HG03442 (cell line): ENCODE data around the gene WDR7.
A peak's percentile ranks its signal among the peaks of the same experiment; 100 is the strongest.

Experiments
- ATAC-seq: cut with Tn5 transposase; IDR thresholded peaks from one replicate; pipeline ENCODE4 v1.9.1; 2021; ENCODE audit warnings: mild to moderate bottlenecking, moderate library complexity; ENCODE audit not compliant: unreplicated experiment

Gene WDR7

GRCh38 chr18:56721031-56721430, 69.9 kb downstream of the WDR7 start:
- no peak for ATAC-seq

GRCh38 chr18:56721491-56721890, 70.3 kb downstream of the WDR7 start:
- no peak for ATAC-seq

- no peak for ATAC-seq
Observed at GRCh38 chr18:56722518-56722917, 71.4 kb downstream of the WDR7 start.

GRCh38 chr18:56723068-56723467, 71.9 kb downstream of the WDR7 start:
- ATAC-seq, result no peak

- ATAC-seq, result no peak
Observed at GRCh38 chr18:56723706-56724105, 72.5 kb downstream of the WDR7 start.

GRCh38 chr18:56726906-56727305, 75.7 kb downstream of the WDR7 start:
- ATAC-seq, result no peak

- ATAC-seq, result no peak
Observed at GRCh38 chr18:56727399-56727798, 76.2 kb downstream of the WDR7 start.

GRCh38 chr18:56728741-56729140, 77.6 kb downstream of the WDR7 start:
- no peak for ATAC-seq

GRCh38 chr18:56738184-56738583, 87.0 kb downstream of the WDR7 start:
- no peak for ATAC-seq

GRCh38 chr18:56739731-56740130, 88.6 kb downstream of the WDR7 start:
- no peak for ATAC-seq

GRCh38 chr18:56740645-56741044, 89.5 kb downstream of the WDR7 start:
- no peak for ATAC-seq

- no peak for ATAC-seq
Observed at GRCh38 chr18:56741685-56742084, 90.5 kb downstream of the WDR7 start.

GRCh38 chr18:56743115-56743514, 92.0 kb downstream of the WDR7 start:
- no peak for ATAC-seq

- peak; percentile 89 for ATAC-seq
Observed at GRCh38 chr18:56747032-56747658, 96.0 kb downstream of the WDR7 start.

GRCh38 chr18:56747857-56748256, 96.7 kb downstream of the WDR7 start:
- ATAC-seq, result no peak

- ATAC-seq, result no peak
Observed at GRCh38 chr18:56748698-56749268, 97.6 kb downstream of the WDR7 start.

- no peak for ATAC-seq
Observed at GRCh38 chr18:56756966-56757365, 105.8 kb downstream of the WDR7 start.

GRCh38 chr18:56770097-56770496, 118.9 kb downstream of the WDR7 start:
- no peak for ATAC-seq

GRCh38 chr18:56770873-56771272, 119.7 kb downstream of the WDR7 start:
- ATAC-seq, result no peak

- no peak for ATAC-seq
Observed at GRCh38 chr18:56775701-56776100, 124.5 kb downstream of the WDR7 start.

GRCh38 chr18:56787390-56787789, 136.2 kb downstream of the WDR7 start:
- no peak for ATAC-seq

- ATAC-seq, result no peak
Observed at GRCh38 chr18:56789004-56789888, 138.1 kb downstream of the WDR7 start.
